Sigmoid colon (tissue), 4 donors: ENCODE data around the gene PCOLCE2.

Source experiments
- EP300 ChIP-seq, 4 donors: sonication (generic); formaldehyde crosslinking; IDR thresholded peaks; one replicate each; pipeline ENCODE4 v1.6.1; 2017; ENCODE audit warnings: antibody characterized with exemption in 4 of 4
- TF ChIP-seq, protein P1 (sequence below), 4 experiments: fragments of 450-650 bp in 3 of 4; fragments of 200-600 bp in 1 of 4; IDR thresholded peaks; one replicate each; pipeline ENCODE4 v1.5.1; 2016 to 2019; ENCODE audit warnings: antibody characterized with exemption in 4 of 4, mild to moderate bottlenecking in 3 of 4, moderate library complexity in 2 of 4

- TF ChIP-seq, protein P1, sequence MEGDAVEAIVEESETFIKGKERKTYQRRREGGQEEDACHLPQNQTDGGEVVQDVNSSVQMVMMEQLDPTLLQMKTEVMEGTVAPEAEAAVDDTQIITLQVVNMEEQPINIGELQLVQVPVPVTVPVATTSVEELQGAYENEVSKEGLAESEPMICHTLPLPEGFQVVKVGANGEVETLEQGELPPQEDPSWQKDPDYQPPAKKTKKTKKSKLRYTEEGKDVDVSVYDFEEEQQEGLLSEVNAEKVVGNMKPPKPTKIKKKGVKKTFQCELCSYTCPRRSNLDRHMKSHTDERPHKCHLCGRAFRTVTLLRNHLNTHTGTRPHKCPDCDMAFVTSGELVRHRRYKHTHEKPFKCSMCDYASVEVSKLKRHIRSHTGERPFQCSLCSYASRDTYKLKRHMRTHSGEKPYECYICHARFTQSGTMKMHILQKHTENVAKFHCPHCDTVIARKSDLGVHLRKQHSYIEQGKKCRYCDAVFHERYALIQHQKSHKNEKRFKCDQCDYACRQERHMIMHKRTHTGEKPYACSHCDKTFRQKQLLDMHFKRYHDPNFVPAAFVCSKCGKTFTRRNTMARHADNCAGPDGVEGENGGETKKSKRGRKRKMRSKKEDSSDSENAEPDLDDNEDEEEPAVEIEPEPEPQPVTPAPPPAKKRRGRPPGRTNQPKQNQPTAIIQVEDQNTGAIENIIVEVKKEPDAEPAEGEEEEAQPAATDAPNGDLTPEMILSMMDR (IDR thresholded peaks at IDR 0.05), result no peak
- TF ChIP-seq EP300 (IDR thresholded peaks at IDR 0.05), result no peak
These were observed 16.0 kb upstream of the PCOLCE2 start for GRCh38 chr3:142904639-142905436.
